HG03196 (cell line): ENCODE results near the gene RNU7-1.
A peak's percentile ranks its signal among the peaks of the same experiment; 100 is the strongest.

ENCODE experiments used
- ATAC-seq: cut with Tn5 transposase; IDR thresholded peaks from one replicate; pipeline ENCODE4 v1.9.1; 2021; ENCODE audit not compliant: unreplicated experiment

The RNU7-1 gene

GRCh38 chr12:6936636-6937480, 6.8 kb upstream of the RNU7-1 start:
- ATAC-seq = no peak

GRCh38 chr12:6937481-6938352, 5.9 kb upstream of the RNU7-1 start:
- peak; percentile 69 for ATAC-seq

- ATAC-seq = no peak
Measured at GRCh38 chr12:6938353-6939190, 5.0 kb upstream of the RNU7-1 start.

- ATAC-seq = no peak
Measured at GRCh38 chr12:6939191-6939540, 4.5 kb upstream of the RNU7-1 start.

- ATAC-seq = no peak
Measured at GRCh38 chr12:6941267-6941666, 2.3 kb upstream of the RNU7-1 start.

- ATAC-seq = no peak
Measured at GRCh38 chr12:6941782-6942181, 1.8 kb upstream of the RNU7-1 start.

GRCh38 chr12:6942331-6942665, 1.3 kb upstream of the RNU7-1 start:
- no peak for ATAC-seq

- ATAC-seq = peak; percentile 26
Measured at GRCh38 chr12:6943389-6943721, 261 bp upstream of the RNU7-1 start.

GRCh38 chr12:6944381-6945186, 968 bp downstream of the RNU7-1 start:
- ATAC-seq = peak; percentile 44

- no peak for ATAC-seq
Measured at GRCh38 chr12:6945613-6946012, 2.0 kb downstream of the RNU7-1 start.

- ATAC-seq = no peak
Measured at GRCh38 chr12:6946033-6946919, 2.7 kb downstream of the RNU7-1 start.

- ATAC-seq = no peak
Measured at GRCh38 chr12:6946920-6947374, 3.3 kb downstream of the RNU7-1 start.

GRCh38 chr12:6947615-6948014, 4.0 kb downstream of the RNU7-1 start:
- no peak for ATAC-seq

GRCh38 chr12:6948873-6949594, 5.4 kb downstream of the RNU7-1 start:
- no peak for ATAC-seq

- ATAC-seq = no peak
Measured at GRCh38 chr12:6950401-6950801, 6.8 kb downstream of the RNU7-1 start.

- no peak for ATAC-seq
Measured at GRCh38 chr12:6950811-6951540, 7.4 kb downstream of the RNU7-1 start, which contains the start of gene PTPN6. Gene PTPN6 (plus strand): TSS chr12:6951356. CDS start chr12:6951513, 157 bp downstream.

- no peak for ATAC-seq
Measured at GRCh38 chr12:6951551-6952120, 8.0 kb downstream of the RNU7-1 start.
